Endothelial cell of umbilical vein (primary cell): ENCODE data around the gene STK39. TPM values are rescaled to one million over a fixed set of nuclear protein-coding genes. Genes with fewer than 3 reads are reported as not detected.
"Not testable (repeated sequence)": the region's sequence is repeated elsewhere in the genome, so short reads cannot be mapped to it uniquely, and the experiment has no call there.

Experiments used
- BruUV-seq: library from RNA; stranded (reverse); fragments of 400-500 nt; replicated peaks from 2 replicates; lab custom pipeline; 2021; lab: Mats Ljungman, UMichigan
- CTCF ChIA-PET: fragments of 300-600, 350-600 bp; sonication (Branson Sonifier 250); formaldehyde crosslinking; loops from one replicate; lab custom pipeline; 2021; ENCODE audit warnings: antibody characterized with exemption, inconsistent platforms; lab: Charles Lee
- POLR2A ChIA-PET: fragments of 300-600, 350-600 bp; sonication (Branson Sonifier 250); formaldehyde crosslinking; loops from one replicate; lab custom pipeline; 2021; ENCODE audit warnings: antibody characterized with exemption, inconsistent platforms; lab: Charles Lee
- DNase-seq: peaks from one replicate; pipeline ENCODE4 v3.0.0-alpha.2; 2011; ENCODE audit warnings: low read depth, low spot score
- FAIRE-seq: peaks from 2 replicates; lab custom pipeline; 2011; peaks lifted over from hg19 to GRCh38; lab: Jason Lieb, UNC
- H2AFZ ChIP-seq: 2 replicates; pipeline ENCODE4 v1.6.0; 2012; ENCODE audit warnings: low read depth, low read length, control low read depth, inconsistent platforms
- H3K27ac ChIP-seq: 2 replicates; pipeline ENCODE4 v1.5.1; 2011; ENCODE audit warnings: low read depth, mild to moderate bottlenecking, control low read depth, low read length, moderate library complexity; ENCODE audit not compliant: insufficient read depth
- H3K27me3 ChIP-seq, 2 experiments: 2 replicates each; pipeline versions ENCODE4 v1.6.0 to v1.6.1; 2011; ENCODE audit warnings: low read length in 2 of 2, mixed read lengths in 1 of 2; ENCODE audit not compliant: control insufficient read depth in 2 of 2, insufficient read depth in 2 of 2
- H3K36me3 ChIP-seq, 2 experiments: 2 replicates in 1 of 2; 3 replicates in 1 of 2; pipeline ENCODE4 v1.5.1; 2011; ENCODE audit warnings: low read length in 2 of 2, mild to moderate bottlenecking in 1 of 2, moderate library complexity in 1 of 2; ENCODE audit not compliant: control insufficient read depth in 2 of 2, insufficient read depth in 2 of 2; ENCODE audit errors: extremely low read depth in 1 of 2
- H3K4me1 ChIP-seq: 3 replicates; pipeline ENCODE4 v1.5.1; 2011; ENCODE audit warnings: mild to moderate bottlenecking, low read length; ENCODE audit not compliant: control insufficient read depth, insufficient read depth; ENCODE audit errors: extremely low read depth
- H3K4me2 ChIP-seq: 2 replicates; pipeline ENCODE4 v1.6.1; 2011; ENCODE audit warnings: low read length, control low read depth, mixed read lengths; ENCODE audit not compliant: insufficient read depth
- H3K4me3 ChIP-seq, 3 experiments: fragments of 200-600 bp in 1 of 3; sonication (generic), shearing (Covaris generic) in 1 of 3; replicated peaks in 1 of 3; 2 replicates each; pipeline ENCODE4 v1.5.1; 2011 to 2016; ENCODE audit warnings: control low read depth in 3 of 3, low read length in 3 of 3, mild to moderate bottlenecking in 2 of 3, inconsistent platforms in 1 of 3, low read depth in 1 of 3, moderate library complexity in 1 of 3; ENCODE audit not compliant: insufficient read depth in 1 of 3
- H3K79me2 ChIP-seq: 2 replicates; pipeline ENCODE4 v1.6.0; 2012; ENCODE audit warnings: low read length, inconsistent platforms; ENCODE audit not compliant: control insufficient read depth, insufficient read depth
- H3K9ac ChIP-seq: replicated peaks from 2 replicates; pipeline ENCODE3; 2011; ENCODE audit warnings: low read length, control low read depth; ENCODE audit not compliant: insufficient read depth; ENCODE audit errors: extremely low read depth
- H3K9me1 ChIP-seq: replicated peaks from 3 replicates; pipeline ENCODE4 v1.6.0; 2011; ENCODE audit warnings: mild to moderate bottlenecking, low read length; ENCODE audit not compliant: control insufficient read depth, insufficient read depth; ENCODE audit errors: extremely low read depth
- H3K9me3 ChIP-seq: replicated peaks from 2 replicates; pipeline ENCODE4 v1.5.1; 2012; ENCODE audit warnings: low read length, inconsistent platforms; ENCODE audit not compliant: control insufficient read depth, insufficient read depth
- H4K20me1 ChIP-seq: replicated peaks from 2 replicates; pipeline ENCODE3; 2011; ENCODE audit warnings: mild to moderate bottlenecking, low read length; ENCODE audit not compliant: control insufficient read depth, insufficient read depth; ENCODE audit errors: extremely low read depth
- CTCF ChIP-seq, 2 donors: IDR thresholded peaks; 1 replicate in 1 of 2; 2 replicates in 1 of 2; pipeline ENCODE4 v1.5.1; 2011; ENCODE audit warnings: low read length in 2 of 2, mild to moderate bottlenecking in 2 of 2, moderate library complexity in 2 of 2, control low read depth in 1 of 2, inconsistent platforms in 1 of 2, low read depth in 1 of 2; ENCODE audit not compliant: insufficient read depth in 1 of 2; ENCODE audit errors: extremely low read depth in 1 of 2
- EZH2 ChIP-seq: IDR thresholded peaks from 2 replicates; pipeline ENCODE4 v1.6.1; 2012; ENCODE audit warnings: borderline replicate concordance, low read depth, mild to moderate bottlenecking, moderate library complexity, low read length, inconsistent platforms; ENCODE audit not compliant: severe bottlenecking
- FOS ChIP-seq: IDR thresholded peaks from 2 replicates; pipeline ENCODE4 v1.6.1; 2011; ENCODE audit warnings: mild to moderate bottlenecking, low read length, moderate library complexity, borderline replicate concordance; ENCODE audit not compliant: insufficient read depth
- GATA2 ChIP-seq: IDR thresholded peaks from 2 replicates; pipeline ENCODE4 v1.7.0; 2011; ENCODE audit warnings: low read depth, mild to moderate bottlenecking, moderate library complexity, mixed read lengths, low read length; ENCODE audit not compliant: insufficient read length, insufficient read depth
- JUN ChIP-seq: IDR thresholded peaks from 2 replicates; pipeline ENCODE4 v1.6.1; 2011; ENCODE audit warnings: borderline replicate concordance, low read depth; ENCODE audit not compliant: insufficient read length, insufficient read depth
- MAX ChIP-seq: IDR thresholded peaks from 2 replicates; pipeline ENCODE4 v1.6.1; 2011; ENCODE audit not compliant: insufficient read depth, insufficient read length
- MYC ChIP-seq: IDR thresholded peaks from one replicate; pipeline ENCODE4 v1.6.1; 2011; ENCODE audit warnings: mild to moderate bottlenecking, low read depth, low read length
- POLR2A ChIP-seq: IDR thresholded peaks from 2 replicates; pipeline ENCODE4 v1.6.1; 2012; ENCODE audit warnings: low read depth, mild to moderate bottlenecking, control low read depth, low read length
- POLR2AphosphoS5 ChIP-seq: IDR thresholded peaks from 2 replicates; pipeline ENCODE4 v1.6.1; 2012; ENCODE audit warnings: low read depth, mild to moderate bottlenecking, control low read depth, low read length, moderate library complexity; ENCODE audit not compliant: insufficient read depth
- dilution Hi-C: fragments of 300-500 bp; cut with MboI; formaldehyde crosslinking; loops from one replicate; pipeline ENCODE4 v1.15.0; 2019; ENCODE audit warnings: low sequenced_read_pairs; ENCODE audit not compliant: extremely low pct_ligation_motif_present
- intact Hi-C: fragments of 100-400 bp; cut with micrococcal nuclease; formaldehyde crosslinking; loops from one replicate; pipeline ENCODE4 v1.10.0; 2022
- polyA plus RNA-seq, 4 experiments: library from polyadenylated mRNA; depleted of rRNA in 3 of 4; stranded (reverse) in 3 of 4; unstranded in 1 of 4; fragments of >200 nt; gene quantifications; 2 replicates each; pipeline versions ENCODE4 v1.2.1 to v1.2.3, GENCODE V29; 2011 to 2012; ENCODE audit warnings: missing spikeins in 1 of 4
- total RNA-seq: library from RNA; stranded (reverse); gene quantifications from 2 replicates; pipeline ENCODE4 v1.2.3, GENCODE V29; 2021

STK39 gene
- total and polyA plus RNA-seq, 2 donors (not counting 3 experiments of a cell fraction or from before 2014, with no cell fraction given): 4.6 to 13.1 TPM

GRCh38 chr2:168122210-168122609 is 125.2 kb downstream of the STK39 start:
- H3K9ac ChIP-seq, H3K36me3 ChIP-seq, H3K4me1 ChIP-seq, BruUV-seq, H3K27ac ChIP-seq, H3K9me3 ChIP-seq, FAIRE-seq, CTCF ChIA-PET, H4K20me1 ChIP-seq, dilution Hi-C loops, H3K9me1 ChIP-seq, H3K27me3 ChIP-seq, POLR2A ChIA-PET, intact Hi-C loops, H3K79me2 ChIP-seq, H3K4me2 ChIP-seq, DNase-seq, H3K4me3 ChIP-seq, H2AFZ ChIP-seq: not testable (repeated sequence)

- H3K79me2 ChIP-seq: no peaks in the 10 kb centered on the region
These were observed 126.7 kb downstream of the STK39 start for GRCh38 chr2:168120730-168121129.

More at GRCh38 chr2:168120730-168121129, 126.7 kb downstream of the STK39 start:
- intact Hi-C loops (no loop called here), dilution Hi-C loops (no loop called here)
- Histone ChIP-seq H3K9ac (no peak overlapping the region), H4K20me1 (peaks cover 4% of the 10 kb centered on the region), H3K9me3 (no peaks in the 10 kb centered on the region), H2AFZ (no peak overlapping the region), H3K4me1 (no peaks in the 10 kb centered on the region), H3K36me3 (no peaks in the 10 kb centered on the region), H3K27me3 (peaks cover 0 to 4% of the 10 kb centered on the region in 2 experiments), H3K27ac (no peak overlapping the region), H3K4me2 (no peak overlapping the region), H3K4me3 (no peak overlapping the region), H3K9me1 (no peaks in the 10 kb centered on the region)
- BruUV-seq: no TSS peak
- FAIRE-seq (no peak), DNase-seq (no peak)
- TF ChIP-seq MAX (no peak), GATA2 (no peak), POLR2A (no peak), FOS (no peak), JUN (no peak), EZH2 (no peak), CTCF (IDR thresholded peaks at IDR 0.05; ENCODE audit: extremely low read depth in 1 of 2, insufficient read depth in 1 of 2, low read depth in 1 of 2, low read length in 2 of 2) (no peak), POLR2AphosphoS5 (no peak), MYC (no peak)
- ChIA-PET CTCF (interaction anchor here (0.8 to 6.5 kb wide), 16 partner anchors 9 to 1600 kb away, joined by 3 to 158 read pairs (median 12); partner anchors contain the start of genes B3GALT1 and STK39), POLR2A (no interaction called here)
